ENCODE data around the gene MED13L.

The MED13L gene

GRCh38 chr12:116207274-116207673 is 70.2 kb downstream of the MED13L start:
- no peak for DNase-seq

- no peak for DNase-seq
Observed at GRCh38 chr12:116206828-116207227, 70.7 kb downstream of the MED13L start.

GRCh38 chr12:116204785-116205184 is 72.7 kb downstream of the MED13L start:
- DNase-seq: no peak

- DNase-seq: no peak
Observed at GRCh38 chr12:116204169-116204568, 73.3 kb downstream of the MED13L start.

- DNase-seq: no peak
Observed at GRCh38 chr12:116202940-116203339, 74.6 kb downstream of the MED13L start.

GRCh38 chr12:116202433-116202832 is 75.1 kb downstream of the MED13L start:
- DNase-seq: no peak

- DNase-seq: no peak
Observed at GRCh38 chr12:116201908-116202307, 75.6 kb downstream of the MED13L start.

GRCh38 chr12:116201359-116201758 is 76.1 kb downstream of the MED13L start:
- no peak for DNase-seq

GRCh38 chr12:116200812-116201211 is 76.7 kb downstream of the MED13L start:
- DNase-seq: no peak

- no peak for DNase-seq
Observed at GRCh38 chr12:116199160-116199706, 78.3 kb downstream of the MED13L start.

- DNase-seq: no peak
Observed at GRCh38 chr12:116196752-116197718, 80.5 kb downstream of the MED13L start.

GRCh38 chr12:116196226-116196625 is 81.3 kb downstream of the MED13L start:
- DNase-seq: no peak

- DNase-seq: no peak
Observed at GRCh38 chr12:116194935-116195431, 82.5 kb downstream of the MED13L start.

GRCh38 chr12:116189692-116190091 is 87.8 kb downstream of the MED13L start:
- no peak for DNase-seq

- DNase-seq: no peak
Observed at GRCh38 chr12:116188581-116188980, 88.9 kb downstream of the MED13L start.

- DNase-seq: no peak
Observed at GRCh38 chr12:116187151-116187511, 90.4 kb downstream of the MED13L start.

GRCh38 chr12:116186482-116187150 is 90.9 kb downstream of the MED13L start:
- DNase-seq: no peak

GRCh38 chr12:116184763-116185162 is 92.7 kb downstream of the MED13L start:
- no peak for DNase-seq

- DNase-seq: no peak
Observed at GRCh38 chr12:116183741-116184141, 93.8 kb downstream of the MED13L start.

- no peak for DNase-seq
Observed at GRCh38 chr12:116182359-116183063, 95.0 kb downstream of the MED13L start.

- no peak for DNase-seq
Observed at GRCh38 chr12:116180448-116180847, 97.0 kb downstream of the MED13L start.

GRCh38 chr12:116179384-116179783 is 98.1 kb downstream of the MED13L start:
- no peak for DNase-seq

- no peak for DNase-seq
Observed at GRCh38 chr12:116177017-116177416, 100.5 kb downstream of the MED13L start.

All from NCI-H1105 (cell line).